Tibial nerve (tissue), 4 donors: Measurements from ENCODE around the gene TP63. TPM values are rescaled to one million over a fixed set of nuclear protein-coding genes. Genes with fewer than 3 reads are reported as not detected.

ENCODE experiments used
- DNase-seq, 2 donors: peaks; one replicate each; pipeline ENCODE4 v3.0.0-alpha.2; 2019; ENCODE audit warnings: low spot score in 2 of 2
- H3K27ac ChIP-seq, 4 donors: fragments of 200-600 bp; sonication (generic) in 3 of 4; one replicate each; pipeline ENCODE4 v1.5.1; 2017 to 2019; ENCODE audit warnings: mild to moderate bottlenecking in 1 of 4
- H3K27me3 ChIP-seq, 2 donors: fragments of 200-600 bp; sonication (generic) in 1 of 2; one replicate each; pipeline versions ENCODE4 v1.5.1 to v1.6.0; 2017 to 2019
- H3K36me3 ChIP-seq, 3 donors: fragments of 200-600 bp; sonication (generic); one replicate each; pipeline ENCODE4 v1.5.1; 2018 to 2019
- H3K4me1 ChIP-seq, 4 donors: fragments of 200-600 bp; sonication (generic) in 3 of 4; one replicate each; pipeline ENCODE4 v1.5.1; 2017 to 2019
- H3K4me3 ChIP-seq, 4 donors: fragments of 200-600 bp; sonication (generic) in 3 of 4; one replicate each; pipeline ENCODE4 v1.5.1; 2017 to 2019; ENCODE audit warnings: mild to moderate bottlenecking in 1 of 4, moderate library complexity in 1 of 4
- H3K9me3 ChIP-seq, 4 donors: fragments of 200-600 bp; sonication (generic) in 3 of 4; one replicate each; pipeline ENCODE4 v1.5.1; 2017 to 2019
- EP300 ChIP-seq, 2 donors: sonication (generic); formaldehyde crosslinking; IDR thresholded peaks; one replicate each; pipeline ENCODE4 v1.6.1; 2017; ENCODE audit warnings: antibody characterized with exemption in 2 of 2, mild to moderate bottlenecking in 1 of 2
- POLR2A ChIP-seq, 2 donors: fragments of 450-650 bp; IDR thresholded peaks; one replicate each; pipeline ENCODE4 v1.6.1; 2017; ENCODE audit warnings: antibody characterized with exemption in 2 of 2, mild to moderate bottlenecking in 2 of 2, moderate library complexity in 2 of 2
- WGBS, 2 donors: methylation state at CpG; one replicate each; pipeline ENCODE4 v1.1.5; 2018; 5-methylcytosine and 5-hydroxymethylcytosine counted together
- total RNA-seq, 4 donors: library from RNA; depleted of rRNA; stranded (reverse); fragments of >200 nt; gene quantifications; one replicate each; pipeline ENCODE4 v1.1.0, GENCODE V29; 2016
- TF ChIP-seq, protein P1 (sequence below), 5 experiments: fragments of 200-600 bp in 3 of 5; fragments of 450-650 bp in 2 of 5; sonication (generic) in 3 of 5; IDR thresholded peaks; one replicate each; pipeline ENCODE4 v1.5.1; 2016 to 2019; ENCODE audit warnings: antibody characterized with exemption in 5 of 5, mild to moderate bottlenecking in 3 of 5, moderate library complexity in 2 of 5

TP63 gene
- total RNA-seq, 4 donors from 2014 or later: 1.7 to 7.5 (median 4.2) TPM; not detected in 1

DNA sequence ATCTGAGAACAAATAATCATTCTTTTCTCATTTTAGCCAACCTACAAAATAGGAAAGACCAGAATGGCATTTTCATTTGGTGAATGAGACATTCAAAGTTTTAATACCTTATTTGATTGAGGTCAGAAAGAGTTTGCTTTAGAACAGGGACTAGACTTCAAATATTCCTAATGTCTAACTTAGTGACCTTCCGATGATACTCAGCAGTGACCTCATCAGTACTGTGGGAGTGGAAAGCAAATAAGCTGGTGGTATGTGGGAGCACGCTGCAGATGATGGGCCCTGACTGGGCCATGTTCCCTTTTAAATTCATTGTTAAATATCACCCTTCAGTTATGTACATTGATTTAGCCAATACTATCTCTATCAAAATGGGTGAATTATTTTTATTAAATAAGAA, 266.2 kb downstream of the TP63 start:
- Histone ChIP-seq H3K9me3 (no peaks in the 10 kb centered on the region), H3K4me1 (no peaks in the 10 kb centered on the region), H3K27me3 (no peaks in the 10 kb centered on the region), H3K27ac (no peak overlapping the region), H3K4me3 (no peak overlapping the region), H3K36me3 (peaks cover 0 to 4% (median 0%) of the 10 kb centered on the region in 3 donors)
- no peak for DNase-seq
- WGBS, 2 donors: 77% methylated on average over 2 of the region's 2 CpGs
- TF ChIP-seq EP300 (IDR thresholded peaks at IDR 0.05) (no peak), POLR2A (IDR thresholded peaks at IDR 0.05) (no peak)
- TF ChIP-seq, protein P1, sequence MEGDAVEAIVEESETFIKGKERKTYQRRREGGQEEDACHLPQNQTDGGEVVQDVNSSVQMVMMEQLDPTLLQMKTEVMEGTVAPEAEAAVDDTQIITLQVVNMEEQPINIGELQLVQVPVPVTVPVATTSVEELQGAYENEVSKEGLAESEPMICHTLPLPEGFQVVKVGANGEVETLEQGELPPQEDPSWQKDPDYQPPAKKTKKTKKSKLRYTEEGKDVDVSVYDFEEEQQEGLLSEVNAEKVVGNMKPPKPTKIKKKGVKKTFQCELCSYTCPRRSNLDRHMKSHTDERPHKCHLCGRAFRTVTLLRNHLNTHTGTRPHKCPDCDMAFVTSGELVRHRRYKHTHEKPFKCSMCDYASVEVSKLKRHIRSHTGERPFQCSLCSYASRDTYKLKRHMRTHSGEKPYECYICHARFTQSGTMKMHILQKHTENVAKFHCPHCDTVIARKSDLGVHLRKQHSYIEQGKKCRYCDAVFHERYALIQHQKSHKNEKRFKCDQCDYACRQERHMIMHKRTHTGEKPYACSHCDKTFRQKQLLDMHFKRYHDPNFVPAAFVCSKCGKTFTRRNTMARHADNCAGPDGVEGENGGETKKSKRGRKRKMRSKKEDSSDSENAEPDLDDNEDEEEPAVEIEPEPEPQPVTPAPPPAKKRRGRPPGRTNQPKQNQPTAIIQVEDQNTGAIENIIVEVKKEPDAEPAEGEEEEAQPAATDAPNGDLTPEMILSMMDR (IDR thresholded peaks at IDR 0.05): no peak

DNA sequence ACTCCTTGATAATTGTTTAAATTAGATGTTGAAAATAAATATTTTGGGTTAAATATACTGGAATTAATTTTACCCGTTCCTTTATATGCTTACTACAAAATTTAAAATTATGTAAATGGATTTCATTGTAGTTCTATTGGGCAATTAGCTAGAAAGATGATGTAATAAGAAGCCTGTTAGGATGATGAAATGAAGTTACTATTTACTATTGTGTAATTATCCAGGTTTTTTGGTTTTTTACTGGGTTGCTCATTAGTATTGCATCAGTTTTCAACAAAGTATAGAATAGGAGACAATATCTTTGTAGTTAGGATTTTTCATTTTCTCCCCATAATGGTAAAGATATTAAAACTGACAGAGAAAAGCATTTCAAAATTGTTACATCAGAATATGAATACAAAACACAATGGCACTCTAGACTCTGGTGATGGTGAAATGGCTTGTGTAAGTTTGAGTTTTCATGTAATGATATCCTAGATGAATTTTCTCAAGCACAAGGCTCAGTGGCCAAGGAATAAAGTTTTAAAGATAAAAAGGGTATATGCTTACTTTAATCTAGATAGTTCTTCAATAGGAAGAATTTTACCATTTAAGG, 267.5 kb downstream of the TP63 start:
- 66 to 67% methylated on average over 1 of the region's 1 CpG for WGBS, 2 donors
- Histone ChIP-seq H3K27ac (no peak overlapping the region), H3K36me3 (peaks cover 0 to 4% (median 0%) of the 10 kb centered on the region in 3 donors), H3K4me1 (no peaks in the 10 kb centered on the region), H3K27me3 (no peaks in the 10 kb centered on the region), H3K9me3 (no peaks in the 10 kb centered on the region), H3K4me3 (no peak overlapping the region)
- no peak for DNase-seq
- TF ChIP-seq EP300 (IDR thresholded peaks at IDR 0.05): no peak
- TF ChIP-seq, protein P1 (IDR thresholded peaks at IDR 0.05): no peak
- no peak for TF ChIP-seq POLR2A (IDR thresholded peaks at IDR 0.05)

DNA sequence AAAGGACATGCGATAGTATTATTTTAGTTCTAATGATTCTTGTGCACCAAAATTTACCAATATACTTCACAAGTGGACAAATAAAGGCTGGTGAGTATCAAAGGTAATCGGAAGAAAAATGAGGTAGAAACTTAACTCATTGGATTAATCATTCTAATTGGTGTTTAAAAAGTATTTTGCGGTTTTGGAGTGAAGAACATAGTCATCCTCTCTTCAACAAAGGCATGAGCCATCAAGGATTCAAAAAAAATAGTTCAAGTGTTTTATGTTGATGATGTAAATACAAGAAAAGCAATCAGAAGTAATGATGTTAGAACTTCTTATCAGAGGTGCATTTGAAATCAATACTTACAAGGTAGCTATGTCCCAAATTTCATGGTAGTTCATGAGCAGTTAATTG, 268.0 kb downstream of the TP63 start:
- 94 to 95% methylated on average over 3 of the region's 3 CpGs for WGBS, 2 donors
- Histone ChIP-seq H3K9me3 (no peaks in the 10 kb centered on the region), H3K27me3 (no peaks in the 10 kb centered on the region), H3K36me3 (peaks cover 0 to 2% (median 0%) of the 10 kb centered on the region in 3 donors), H3K4me3 (no peak overlapping the region), H3K27ac (no peak overlapping the region), H3K4me1 (no peaks in the 10 kb centered on the region)
- DNase-seq: no peak
- TF ChIP-seq, protein P1 (IDR thresholded peaks at IDR 0.05): no peak

DNA sequence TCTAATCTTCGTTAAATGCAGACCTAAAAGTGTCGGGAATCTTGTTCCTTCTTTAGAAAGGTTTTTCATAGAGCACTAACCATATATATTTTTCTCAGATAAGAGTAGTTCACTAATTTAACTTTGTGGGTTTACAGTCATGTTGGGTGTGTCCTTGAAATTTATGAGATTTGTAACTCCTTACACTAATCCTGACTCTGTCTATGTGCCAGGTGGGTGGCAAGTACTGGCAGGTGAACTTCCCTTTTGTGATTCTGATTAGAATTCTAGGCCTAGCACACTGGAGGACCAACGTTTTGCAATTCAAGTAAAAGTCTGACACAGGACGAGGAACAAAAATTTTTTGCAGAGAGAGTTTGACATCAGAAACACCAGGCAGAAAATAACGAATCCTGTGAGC, 269.4 kb downstream of the TP63 start:
- DNase-seq: no peak
- no peaks in the 10 kb centered on the region for H3K27me3 ChIP-seq
- H3K4me1 ChIP-seq: no peaks in the 10 kb centered on the region
- no peaks in the 10 kb centered on the region for H3K9me3 ChIP-seq
- no peak overlapping the region for H3K4me3 ChIP-seq
- TF ChIP-seq POLR2A (IDR thresholded peaks at IDR 0.05) (no peak), EP300 (IDR thresholded peaks at IDR 0.05) (no peak)
- TF ChIP-seq, protein P1 (IDR thresholded peaks at IDR 0.05): no peak
- no peak overlapping the region for H3K27ac ChIP-seq
- H3K36me3 ChIP-seq: no peaks in the 10 kb centered on the region
- WGBS, 2 donors: 82 to 84% methylated on average over 5 of the region's 5 CpGs

DNA sequence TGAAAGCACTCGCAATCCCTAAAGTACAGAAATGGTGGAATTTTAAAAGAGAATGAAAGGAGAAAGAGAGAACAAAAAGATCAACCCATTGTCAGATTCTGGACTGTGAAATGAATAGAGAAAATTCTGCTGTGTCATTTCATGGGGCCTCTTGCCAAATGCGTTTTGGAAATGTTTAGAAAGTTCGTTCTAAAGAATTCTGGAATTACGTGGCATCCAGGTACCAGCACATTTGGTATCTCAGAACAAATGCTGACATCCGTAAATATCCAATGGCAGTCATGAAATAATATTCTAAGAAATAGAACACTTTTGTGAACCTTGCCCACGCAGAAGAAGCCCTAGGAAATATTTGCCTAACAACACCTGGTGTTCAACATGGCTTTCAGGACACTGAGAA, 270.3 kb downstream of the TP63 start:
- Histone ChIP-seq H3K27ac (no peak overlapping the region), H3K9me3 (no peaks in the 10 kb centered on the region), H3K27me3 (no peaks in the 10 kb centered on the region), H3K4me3 (no peak overlapping the region), H3K4me1 (no peaks in the 10 kb centered on the region), H3K36me3 (no peaks in the 10 kb centered on the region)
- TF ChIP-seq, protein P1 (IDR thresholded peaks at IDR 0.05): no peak
- WGBS, 2 donors: 89 to 90% methylated on average over 6 of the region's 6 CpGs
- no peak for DNase-seq
